ENCODE results near the gene PARD6A. TPM values are rescaled to one million over a fixed set of nuclear protein-coding genes. Genes with fewer than 3 reads are reported as not detected.

Gene PARD6A
- total and polyA plus RNA-seq, 2 of the 13 experiments (the other 11 are each of a cell fraction or from before 2014, with no cell fraction given), result 3.5 to 4.3 TPM

DNA sequence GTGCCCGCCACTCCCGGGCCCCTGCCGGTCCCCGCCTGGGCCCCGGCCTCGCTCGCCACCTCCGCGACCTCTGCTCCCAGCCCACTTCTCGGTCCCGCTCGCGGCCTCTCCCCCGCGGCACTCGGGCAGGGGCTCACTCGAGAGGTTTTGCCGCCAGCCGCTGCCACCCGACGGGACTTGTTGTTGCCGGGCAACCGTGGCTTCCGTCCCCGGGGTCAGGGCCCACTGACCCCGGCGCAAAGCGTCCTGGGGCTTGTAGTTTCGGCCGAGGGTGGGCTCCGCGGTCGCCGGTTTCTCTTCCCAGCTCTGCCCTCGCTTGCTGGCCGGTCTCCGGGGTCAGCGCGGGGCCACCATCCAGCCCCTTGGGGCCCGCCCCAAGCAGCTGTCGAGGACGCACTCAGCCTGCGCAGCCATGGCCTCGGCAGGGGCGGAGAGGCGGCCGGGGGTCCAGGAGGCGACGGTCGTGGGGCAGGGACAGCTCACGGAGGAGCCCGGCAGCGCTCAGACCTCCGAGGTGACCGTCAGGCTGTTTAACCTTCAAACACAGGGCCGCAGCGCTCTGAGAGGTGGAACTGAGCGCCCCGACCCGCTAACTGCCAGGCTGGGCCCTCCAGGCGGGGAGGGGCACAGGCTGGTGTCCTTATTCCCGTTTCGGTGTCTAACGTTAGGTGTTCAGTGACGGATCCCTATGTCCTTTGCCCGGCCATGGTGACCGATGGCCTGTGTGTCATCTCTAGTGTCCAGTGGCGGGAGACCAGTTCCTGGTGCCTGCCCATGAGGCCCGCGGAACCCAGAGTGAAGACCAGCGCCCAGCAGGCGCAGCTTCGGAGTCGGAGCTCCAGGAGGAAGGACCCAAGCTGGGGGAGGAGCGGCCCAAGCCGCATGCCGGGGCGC lies 6.0 kb downstream of the PARD6A start, which contains the start of the genes C16orf86 and ENKD1 (continued):
- TF ChIP-seq PCBP1 (IDR thresholded peaks at IDR 0.05; ENCODE audit: borderline replicate concordance, low read depth, low read length) (peak; percentile 82; the same call in 1 of the 2 replicates), PAX8 (CRISPR knock-in tag; IDR thresholded peaks at IDR 0.05; ENCODE audit: borderline replicate concordance) (no peak), HOXD1 (CRISPR knock-in tag; IDR thresholded peaks at IDR 0.05) (peak; percentile 73; the same call in 1 of the 2 replicates), NR2F1 (CRISPR knock-in tag; IDR thresholded peaks at IDR 0.05) (peak; percentile 83 to 88), ZMYM2 (CRISPR knock-in tag; IDR thresholded peaks at IDR 0.05) (no peak), YY1 (IDR thresholded peaks at IDR 0.05; ENCODE audit: insufficient read depth, insufficient replicate concordance, low read depth, low read length) (no peak), ZBTB8A (CRISPR knock-in tag; IDR thresholded peaks at IDR 0.05; ENCODE audit: borderline replicate concordance, low read depth) (no peak), ZC3H4 (CRISPR knock-in tag; IDR thresholded peaks at IDR 0.05; ENCODE audit: borderline replicate concordance) (no peak), ZNF292 (CRISPR knock-in tag; IDR thresholded peaks at IDR 0.05; ENCODE audit: borderline replicate concordance, low read depth) (no peak)
- TF ChIP-seq, protein P1, sequence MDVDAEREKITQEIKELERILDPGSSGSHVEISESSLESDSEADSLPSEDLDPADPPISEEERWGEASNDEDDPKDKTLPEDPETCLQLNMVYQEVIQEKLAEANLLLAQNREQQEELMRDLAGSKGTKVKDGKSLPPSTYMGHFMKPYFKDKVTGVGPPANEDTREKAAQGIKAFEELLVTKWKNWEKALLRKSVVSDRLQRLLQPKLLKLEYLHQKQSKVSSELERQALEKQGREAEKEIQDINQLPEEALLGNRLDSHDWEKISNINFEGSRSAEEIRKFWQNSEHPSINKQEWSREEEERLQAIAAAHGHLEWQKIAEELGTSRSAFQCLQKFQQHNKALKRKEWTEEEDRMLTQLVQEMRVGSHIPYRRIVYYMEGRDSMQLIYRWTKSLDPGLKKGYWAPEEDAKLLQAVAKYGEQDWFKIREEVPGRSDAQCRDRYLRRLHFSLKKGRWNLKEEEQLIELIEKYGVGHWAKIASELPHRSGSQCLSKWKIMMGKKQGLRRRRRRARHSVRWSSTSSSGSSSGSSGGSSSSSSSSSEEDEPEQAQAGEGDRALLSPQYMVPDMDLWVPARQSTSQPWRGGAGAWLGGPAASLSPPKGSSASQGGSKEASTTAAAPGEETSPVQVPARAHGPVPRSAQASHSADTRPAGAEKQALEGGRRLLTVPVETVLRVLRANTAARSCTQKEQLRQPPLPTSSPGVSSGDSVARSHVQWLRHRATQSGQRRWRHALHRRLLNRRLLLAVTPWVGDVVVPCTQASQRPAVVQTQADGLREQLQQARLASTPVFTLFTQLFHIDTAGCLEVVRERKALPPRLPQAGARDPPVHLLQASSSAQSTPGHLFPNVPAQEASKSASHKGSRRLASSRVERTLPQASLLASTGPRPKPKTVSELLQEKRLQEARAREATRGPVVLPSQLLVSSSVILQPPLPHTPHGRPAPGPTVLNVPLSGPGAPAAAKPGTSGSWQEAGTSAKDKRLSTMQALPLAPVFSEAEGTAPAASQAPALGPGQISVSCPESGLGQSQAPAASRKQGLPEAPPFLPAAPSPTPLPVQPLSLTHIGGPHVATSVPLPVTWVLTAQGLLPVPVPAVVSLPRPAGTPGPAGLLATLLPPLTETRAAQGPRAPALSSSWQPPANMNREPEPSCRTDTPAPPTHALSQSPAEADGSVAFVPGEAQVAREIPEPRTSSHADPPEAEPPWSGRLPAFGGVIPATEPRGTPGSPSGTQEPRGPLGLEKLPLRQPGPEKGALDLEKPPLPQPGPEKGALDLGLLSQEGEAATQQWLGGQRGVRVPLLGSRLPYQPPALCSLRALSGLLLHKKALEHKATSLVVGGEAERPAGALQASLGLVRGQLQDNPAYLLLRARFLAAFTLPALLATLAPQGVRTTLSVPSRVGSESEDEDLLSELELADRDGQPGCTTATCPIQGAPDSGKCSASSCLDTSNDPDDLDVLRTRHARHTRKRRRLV (CRISPR knock-in tag; IDR thresholded peaks at IDR 0.05), result peak; percentile 76; the same call in 1 of the 2 replicates
- TF ChIP-seq, protein P2, sequence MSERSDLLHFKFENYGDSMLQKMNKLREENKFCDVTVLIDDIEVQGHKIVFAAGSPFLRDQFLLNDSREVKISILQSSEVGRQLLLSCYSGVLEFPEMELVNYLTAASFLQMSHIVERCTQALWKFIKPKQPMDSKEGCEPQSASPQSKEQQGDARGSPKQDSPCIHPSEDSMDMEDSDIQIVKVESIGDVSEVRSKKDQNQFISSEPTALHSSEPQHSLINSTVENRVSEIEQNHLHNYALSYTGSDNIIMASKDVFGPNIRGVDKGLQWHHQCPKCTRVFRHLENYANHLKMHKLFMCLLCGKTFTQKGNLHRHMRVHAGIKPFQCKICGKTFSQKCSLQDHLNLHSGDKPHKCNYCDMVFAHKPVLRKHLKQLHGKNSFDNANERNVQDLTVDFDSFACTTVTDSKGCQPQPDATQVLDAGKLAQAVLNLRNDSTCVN (CRISPR knock-in tag; IDR thresholded peaks at IDR 0.05; ENCODE audit: borderline replicate concordance), result no peak
- TF ChIP-seq, protein P3, sequence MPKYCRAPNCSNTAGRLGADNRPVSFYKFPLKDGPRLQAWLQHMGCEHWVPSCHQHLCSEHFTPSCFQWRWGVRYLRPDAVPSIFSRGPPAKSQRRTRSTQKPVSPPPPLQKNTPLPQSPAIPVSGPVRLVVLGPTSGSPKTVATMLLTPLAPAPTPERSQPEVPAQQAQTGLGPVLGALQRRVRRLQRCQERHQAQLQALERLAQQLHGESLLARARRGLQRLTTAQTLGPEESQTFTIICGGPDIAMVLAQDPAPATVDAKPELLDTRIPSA (CRISPR knock-in tag; IDR thresholded peaks at IDR 0.05; ENCODE audit: borderline replicate concordance), result peak; percentile 65; the same call in 1 of the 2 replicates
- TF ChIP-seq, protein P4, sequence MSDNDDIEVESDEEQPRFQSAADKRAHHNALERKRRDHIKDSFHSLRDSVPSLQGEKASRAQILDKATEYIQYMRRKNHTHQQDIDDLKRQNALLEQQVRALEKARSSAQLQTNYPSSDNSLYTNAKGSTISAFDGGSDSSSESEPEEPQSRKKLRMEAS (IDR thresholded peaks at IDR 0.05), result peak; percentile 41
- TF ChIP-seq, protein P5, sequence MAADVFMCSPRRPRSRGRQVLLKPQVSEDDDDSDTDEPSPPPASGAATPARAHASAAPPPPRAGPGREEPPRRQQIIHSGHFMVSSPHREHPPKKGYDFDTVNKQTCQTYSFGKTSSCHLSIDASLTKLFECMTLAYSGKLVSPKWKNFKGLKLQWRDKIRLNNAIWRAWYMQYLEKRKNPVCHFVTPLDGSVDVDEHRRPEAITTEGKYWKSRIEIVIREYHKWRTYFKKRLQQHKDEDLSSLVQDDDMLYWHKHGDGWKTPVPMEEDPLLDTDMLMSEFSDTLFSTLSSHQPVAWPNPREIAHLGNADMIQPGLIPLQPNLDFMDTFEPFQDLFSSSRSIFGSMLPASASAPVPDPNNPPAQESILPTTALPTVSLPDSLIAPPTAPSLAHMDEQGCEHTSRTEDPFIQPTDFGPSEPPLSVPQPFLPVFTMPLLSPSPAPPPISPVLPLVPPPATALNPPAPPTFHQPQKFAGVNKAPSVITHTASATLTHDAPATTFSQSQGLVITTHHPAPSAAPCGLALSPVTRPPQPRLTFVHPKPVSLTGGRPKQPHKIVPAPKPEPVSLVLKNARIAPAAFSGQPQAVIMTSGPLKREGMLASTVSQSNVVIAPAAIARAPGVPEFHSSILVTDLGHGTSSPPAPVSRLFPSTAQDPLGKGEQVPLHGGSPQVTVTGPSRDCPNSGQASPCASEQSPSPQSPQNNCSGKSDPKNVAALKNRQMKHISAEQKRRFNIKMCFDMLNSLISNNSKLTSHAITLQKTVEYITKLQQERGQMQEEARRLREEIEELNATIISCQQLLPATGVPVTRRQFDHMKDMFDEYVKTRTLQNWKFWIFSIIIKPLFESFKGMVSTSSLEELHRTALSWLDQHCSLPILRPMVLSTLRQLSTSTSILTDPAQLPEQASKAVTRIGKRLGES (CRISPR knock-in tag; IDR thresholded peaks at IDR 0.05; ENCODE audit: borderline replicate concordance), result peak; percentile 38; the same call in 1 of the 2 replicates
- TF ChIP-seq, protein P6, sequence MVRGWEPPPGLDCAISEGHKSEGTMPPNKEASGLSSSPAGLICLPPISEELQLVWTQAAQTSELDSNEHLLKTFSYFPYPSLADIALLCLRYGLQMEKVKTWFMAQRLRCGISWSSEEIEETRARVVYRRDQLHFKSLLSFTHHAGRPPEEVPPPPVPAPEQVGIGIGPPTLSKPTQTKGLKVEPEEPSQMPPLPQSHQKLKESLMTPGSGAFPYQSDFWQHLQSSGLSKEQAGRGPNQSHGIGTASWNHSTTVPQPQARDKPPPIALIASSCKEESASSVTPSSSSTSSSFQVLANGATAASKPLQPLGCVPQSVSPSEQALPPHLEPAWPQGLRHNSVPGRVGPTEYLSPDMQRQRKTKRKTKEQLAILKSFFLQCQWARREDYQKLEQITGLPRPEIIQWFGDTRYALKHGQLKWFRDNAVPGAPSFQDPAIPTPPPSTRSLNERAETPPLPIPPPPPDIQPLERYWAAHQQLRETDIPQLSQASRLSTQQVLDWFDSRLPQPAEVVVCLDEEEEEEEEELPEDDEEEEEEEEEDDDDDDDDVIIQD (CRISPR knock-in tag; IDR thresholded peaks at IDR 0.05; ENCODE audit: low read depth), result peak; percentile 50; the same call in 1 of the 2 replicates

All from HepG2 (cell line).